DOHH2 (cell line): ENCODE data around the gene PLCB4.

Experiments
- H3F3A ChIP-seq: fragments of 200-600 bp; sonication (generic), shearing (Covaris generic); 2 replicates; pipeline ENCODE4 v1.6.0; 2016; ENCODE audit warnings: antibody characterized with exemption, mild to moderate bottlenecking; ENCODE audit not compliant: control insufficient read depth, insufficient read depth
- H3K27ac ChIP-seq: fragments of 200-600 bp; sonication (generic); 2 replicates; pipeline ENCODE4 v1.5.1; 2014; ENCODE audit warnings: low read depth, mild to moderate bottlenecking, low read length, moderate library complexity
- H3K27me3 ChIP-seq: fragments of 200-600 bp; sonication (generic); 2 replicates; pipeline ENCODE4 v1.6.1; 2014; ENCODE audit warnings: mild to moderate bottlenecking, low read length, mixed read lengths; ENCODE audit not compliant: control insufficient read depth
- H3K36me3 ChIP-seq: fragments of 200-600 bp; sonication (generic); 2 replicates; pipeline ENCODE4 v1.6.1; 2014; ENCODE audit warnings: mild to moderate bottlenecking, low read length, moderate library complexity, mixed read lengths; ENCODE audit not compliant: control insufficient read depth
- H3K4me1 ChIP-seq: fragments of 200-600 bp; sonication (generic); 2 replicates; pipeline ENCODE4 v1.6.1; 2014; ENCODE audit warnings: mild to moderate bottlenecking, low read length, mixed read lengths; ENCODE audit not compliant: control insufficient read depth
- H3K4me2 ChIP-seq: fragments of 200-600 bp; sonication (generic); 2 replicates; pipeline ENCODE4 v1.6.0; 2014; ENCODE audit warnings: mild to moderate bottlenecking, low read length, moderate library complexity
- H3K4me3 ChIP-seq: fragments of 200-600 bp; sonication (generic); 2 replicates; pipeline ENCODE4 v1.5.1; 2014; ENCODE audit warnings: mild to moderate bottlenecking, low read length, mixed read lengths
- H3K79me2 ChIP-seq: fragments of 200-600 bp; sonication (generic); 2 replicates; pipeline ENCODE4 v1.6.1; 2014; ENCODE audit warnings: mild to moderate bottlenecking, low read length, mixed read lengths; ENCODE audit not compliant: control insufficient read depth
- H3K9me2 ChIP-seq: fragments of 200-600 bp; sonication (generic); replicated peaks from 2 replicates; pipeline ENCODE4 v1.6.1; 2014; ENCODE audit warnings: mild to moderate bottlenecking, low read length, mixed read lengths; ENCODE audit not compliant: control insufficient read depth
- H3K9me3 ChIP-seq: fragments of 200-600 bp; sonication (generic); 2 replicates; pipeline ENCODE4 v1.6.1; 2014; ENCODE audit warnings: antibody characterized with exemption, low read length, mixed read lengths; ENCODE audit not compliant: control insufficient read depth, insufficient read depth
- H4K20me1 ChIP-seq: fragments of 200-600 bp; sonication (generic); 2 replicates; pipeline ENCODE4 v1.6.0; 2014; ENCODE audit warnings: low read depth, mild to moderate bottlenecking, antibody characterized with exemption, low read length, moderate library complexity; ENCODE audit not compliant: control insufficient read depth, insufficient read depth
- CTCF ChIP-seq: fragments of 200-600 bp; sonication (generic); IDR thresholded peaks from one replicate; pipeline ENCODE4 v1.5.1; 2014; ENCODE audit warnings: antibody characterized with exemption, mild to moderate bottlenecking, low read depth, low read length; ENCODE audit not compliant: poor library complexity, severe bottlenecking
- EZH2phosphoT487 ChIP-seq: fragments of 200-600 bp; sonication (generic); IDR thresholded peaks from 2 replicates; pipeline ENCODE4 v1.6.1; 2017; ENCODE audit warnings: borderline replicate concordance, mild to moderate bottlenecking, antibody characterized with exemption, low read length, moderate library complexity, mixed read lengths

Gene PLCB4

GRCh38 chr20:9054176-9054575 lies 14.7 kb upstream of the PLCB4 start:
- H3K9me2 ChIP-seq, result no peaks in the 10 kb centered on the region
- H3K4me1 ChIP-seq, result no peaks in the 10 kb centered on the region
- H3K4me3 ChIP-seq, result no peak overlapping the region
- H3K27ac ChIP-seq, result no peak overlapping the region
- no peaks in the 10 kb centered on the region for H3F3A ChIP-seq
- no peaks in the 10 kb centered on the region for H3K9me3 ChIP-seq
- no peaks in the 10 kb centered on the region for H4K20me1 ChIP-seq
- TF ChIP-seq CTCF (no peak), EZH2phosphoT487 (no peak)
- H3K4me2 ChIP-seq, result no peak overlapping the region
- H3K36me3 ChIP-seq, result no peaks in the 10 kb centered on the region
- no peaks in the 10 kb centered on the region for H3K27me3 ChIP-seq
- no peaks in the 10 kb centered on the region for H3K79me2 ChIP-seq

GRCh38 chr20:9059931-9060330 lies 9.0 kb upstream of the PLCB4 start:
- no peaks in the 10 kb centered on the region for H3K27me3 ChIP-seq
- H3K79me2 ChIP-seq, result no peaks in the 10 kb centered on the region
- H3K4me3 ChIP-seq, result no peak overlapping the region
- no peaks in the 10 kb centered on the region for H3K9me2 ChIP-seq
- no peaks in the 10 kb centered on the region for H4K20me1 ChIP-seq
- no peaks in the 10 kb centered on the region for H3F3A ChIP-seq
- H3K4me1 ChIP-seq, result no peaks in the 10 kb centered on the region
- no peaks in the 10 kb centered on the region for H3K36me3 ChIP-seq
- TF ChIP-seq EZH2phosphoT487 (no peak), CTCF (no peak)
- H3K9me3 ChIP-seq, result no peaks in the 10 kb centered on the region; the same call in 1 of the 2 replicates
- H3K4me2 ChIP-seq, result no peak overlapping the region
- H3K27ac ChIP-seq, result no peak overlapping the region

GRCh38 chr20:9061434-9061833 lies 7.5 kb upstream of the PLCB4 start:
- Histone ChIP-seq H3K9me3 (no peaks in the 10 kb centered on the region; the same call in 1 of the 2 replicates), H4K20me1 (no peaks in the 10 kb centered on the region)
- TF ChIP-seq CTCF (no peak), EZH2phosphoT487 (no peak)

More at GRCh38 chr20:9061434-9061833, 7.5 kb upstream of the PLCB4 start:
- no peaks in the 10 kb centered on the region for H3K36me3 ChIP-seq
- H3K9me2 ChIP-seq, result no peaks in the 10 kb centered on the region
- no peaks in the 10 kb centered on the region for H3K4me1 ChIP-seq
- no peak overlapping the region for H3K4me3 ChIP-seq
- H3K27ac ChIP-seq, result no peak overlapping the region
- H3K27me3 ChIP-seq, result no peaks in the 10 kb centered on the region
- no peaks in the 10 kb centered on the region for H3F3A ChIP-seq
- no peak overlapping the region for H3K4me2 ChIP-seq
- H3K79me2 ChIP-seq, result no peaks in the 10 kb centered on the region
